ENCODE measurements around the gene TMEM175.

TMEM175 gene

DNA sequence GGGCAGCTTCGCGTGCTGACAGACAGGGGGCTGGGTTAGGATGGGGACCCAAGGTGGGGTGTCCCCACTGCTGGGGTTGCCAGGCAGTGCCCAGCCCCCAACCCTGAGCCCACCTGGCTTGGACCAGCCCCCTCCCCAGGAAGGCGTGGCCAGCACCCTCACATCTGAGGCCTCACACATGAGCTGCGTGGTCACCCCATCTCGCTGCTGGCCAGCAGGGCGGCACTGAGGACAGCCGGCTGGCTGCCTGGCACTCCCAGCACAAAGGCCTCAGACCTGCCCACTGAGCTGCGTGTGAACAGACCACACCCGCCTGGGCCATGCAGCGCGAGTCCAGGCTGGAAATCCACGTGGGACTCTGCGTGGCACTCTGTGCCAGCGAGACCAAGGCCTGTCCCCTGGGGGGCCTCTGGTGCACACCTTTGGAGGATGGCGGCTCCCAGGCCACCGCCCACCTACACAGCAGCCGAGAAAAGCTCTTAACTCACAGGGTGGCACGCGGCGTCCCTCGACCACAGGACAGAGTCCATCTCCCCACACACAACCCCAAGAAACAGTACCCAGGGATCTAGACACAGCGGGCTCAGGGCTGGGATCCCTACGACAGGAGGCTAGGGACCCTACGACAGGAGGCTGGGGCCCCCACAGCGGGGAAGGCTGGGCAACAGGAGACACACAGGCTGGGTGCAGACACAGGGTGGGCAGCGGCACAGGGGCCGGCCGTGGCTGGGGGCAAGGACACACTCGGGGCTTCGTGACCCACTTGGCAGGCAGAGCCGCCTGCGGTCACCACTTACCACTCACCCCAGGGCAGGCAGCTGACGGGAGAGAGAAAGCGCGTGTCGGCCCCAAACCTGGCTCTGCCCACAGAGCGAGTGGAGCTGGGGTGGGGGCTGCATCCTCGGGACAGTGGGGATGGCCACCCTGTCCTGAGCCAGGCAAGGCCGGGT, 31.3 kb downstream of the TMEM175 start:
- no peak overlapping the region for H3K4me3 ChIP-seq (ENCODE audit: low read depth, low read length)
- DNase-seq (ENCODE audit: low read depth, low spot score), result no peak
- TF ChIP-seq, protein P1, sequence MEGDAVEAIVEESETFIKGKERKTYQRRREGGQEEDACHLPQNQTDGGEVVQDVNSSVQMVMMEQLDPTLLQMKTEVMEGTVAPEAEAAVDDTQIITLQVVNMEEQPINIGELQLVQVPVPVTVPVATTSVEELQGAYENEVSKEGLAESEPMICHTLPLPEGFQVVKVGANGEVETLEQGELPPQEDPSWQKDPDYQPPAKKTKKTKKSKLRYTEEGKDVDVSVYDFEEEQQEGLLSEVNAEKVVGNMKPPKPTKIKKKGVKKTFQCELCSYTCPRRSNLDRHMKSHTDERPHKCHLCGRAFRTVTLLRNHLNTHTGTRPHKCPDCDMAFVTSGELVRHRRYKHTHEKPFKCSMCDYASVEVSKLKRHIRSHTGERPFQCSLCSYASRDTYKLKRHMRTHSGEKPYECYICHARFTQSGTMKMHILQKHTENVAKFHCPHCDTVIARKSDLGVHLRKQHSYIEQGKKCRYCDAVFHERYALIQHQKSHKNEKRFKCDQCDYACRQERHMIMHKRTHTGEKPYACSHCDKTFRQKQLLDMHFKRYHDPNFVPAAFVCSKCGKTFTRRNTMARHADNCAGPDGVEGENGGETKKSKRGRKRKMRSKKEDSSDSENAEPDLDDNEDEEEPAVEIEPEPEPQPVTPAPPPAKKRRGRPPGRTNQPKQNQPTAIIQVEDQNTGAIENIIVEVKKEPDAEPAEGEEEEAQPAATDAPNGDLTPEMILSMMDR (IDR thresholded peaks at IDR 0.05; ENCODE audit: insufficient read depth, low read length, missing control alignments), result no peak
- ChIA-PET POLR2A (no interaction called here), CTCF (interaction anchor here (1.0 kb wide), 1 partner anchor 23 kb away, joined by 3 read pairs; no protein-coding TSS in a partner anchor)

DNA sequence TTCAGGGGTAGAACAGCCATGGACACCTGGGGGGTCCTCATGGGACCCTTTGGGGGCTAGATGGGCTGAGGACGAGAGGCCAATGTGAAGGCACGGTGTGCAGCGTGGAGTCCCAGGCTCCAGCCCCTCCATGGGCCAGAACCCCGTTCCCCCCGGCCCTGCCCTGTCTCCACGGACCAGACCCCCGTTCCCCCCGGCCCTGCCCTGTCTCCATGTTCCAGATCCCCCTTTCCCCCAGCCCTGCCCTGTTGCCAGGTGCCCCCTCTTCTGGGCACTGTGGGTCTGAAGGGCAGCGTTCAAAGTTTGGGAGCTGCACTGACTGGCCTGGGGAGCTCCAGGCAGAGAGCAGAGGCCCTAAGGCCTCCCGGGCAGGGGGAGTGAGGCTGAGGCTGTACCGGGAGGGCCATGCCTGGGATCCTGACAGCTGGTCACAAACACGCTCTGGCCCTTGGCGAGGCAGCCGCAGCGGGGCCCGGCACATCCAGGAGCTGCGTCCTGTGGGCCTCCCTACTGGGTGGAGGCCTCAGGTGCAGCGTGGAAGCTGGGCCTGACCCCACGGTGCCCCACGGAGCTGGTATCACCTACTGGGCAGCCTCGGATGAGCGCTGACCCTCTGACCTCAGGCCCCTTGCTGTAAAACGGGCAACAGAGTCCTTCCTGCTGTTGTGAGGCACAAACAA, 32.2 kb downstream of the TMEM175 start:
- no peak overlapping the region for H3K4me3 ChIP-seq (ENCODE audit: low read depth, low read length)
- POLR2A ChIA-PET, result no interaction called here

DNA sequence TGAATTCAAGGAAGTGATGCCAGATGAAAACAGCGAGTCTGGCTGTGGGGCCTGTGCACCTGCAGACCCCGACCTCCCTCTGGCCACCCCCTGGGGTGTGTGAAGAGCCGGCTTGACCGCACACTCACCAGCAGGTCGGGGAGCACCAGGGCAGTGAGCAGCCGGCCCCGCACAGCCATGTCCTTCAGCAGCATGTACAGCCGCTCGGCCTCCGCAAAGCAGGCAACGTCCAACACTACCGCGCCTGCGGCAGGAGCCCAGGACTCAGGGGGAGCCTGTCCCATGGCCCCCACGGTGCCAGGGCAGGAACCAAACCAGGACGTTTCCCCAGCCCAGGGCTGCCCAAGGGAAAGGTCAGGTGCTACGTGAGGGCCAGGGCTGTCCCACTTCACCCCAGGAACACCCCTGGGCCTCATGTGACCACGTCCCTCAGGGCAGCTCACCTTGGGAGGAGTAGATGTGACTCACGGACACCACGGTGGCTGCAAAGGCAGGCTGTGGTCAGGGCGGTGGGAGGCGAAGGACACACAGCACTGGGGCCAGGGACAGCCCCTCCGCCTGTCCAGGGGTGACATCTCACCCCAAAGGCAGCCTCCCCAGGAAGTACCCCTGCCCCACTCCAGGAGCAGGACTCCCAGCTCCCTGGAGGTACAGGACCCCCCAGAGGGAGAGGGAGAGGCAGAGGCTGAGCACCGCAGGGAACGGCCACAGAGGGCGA, 32.9 kb downstream of the TMEM175 start:
- DNase-seq (ENCODE audit: low read depth, low spot score), result no peak
- H3K4me3 ChIP-seq (ENCODE audit: low read depth, low read length), result no peak overlapping the region
- TF ChIP-seq, protein P1 (IDR thresholded peaks at IDR 0.05; ENCODE audit: insufficient read depth, low read length, missing control alignments), result no peak
- ChIA-PET CTCF (no interaction called here), POLR2A (no interaction called here)

More for the DNA sequence above, 32.2 kb downstream of the TMEM175 start:
- no peak for DNase-seq (ENCODE audit: low read depth, low spot score)
- TF ChIP-seq, protein P1 (IDR thresholded peaks at IDR 0.05; ENCODE audit: insufficient read depth, low read length, missing control alignments), result no peak
- CTCF ChIA-PET, result no interaction called here

DNA sequence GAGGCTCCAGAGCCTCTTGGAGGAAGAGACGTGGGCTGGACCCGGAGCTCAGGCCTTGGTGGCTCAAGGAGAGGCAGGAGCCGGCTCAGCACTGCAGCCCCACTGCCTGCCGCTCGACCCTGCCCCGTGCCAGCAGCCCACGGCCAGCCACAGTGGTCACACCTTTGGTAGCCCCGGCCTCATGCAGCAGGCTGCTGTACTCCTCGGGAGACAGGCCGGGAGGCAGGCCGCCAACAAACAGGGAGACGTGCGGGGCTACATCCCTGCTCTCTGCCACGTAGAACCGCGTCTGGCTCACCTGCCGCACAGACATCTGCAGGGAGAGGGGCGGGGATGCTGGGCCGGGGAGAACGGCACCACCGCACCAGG, 33.5 kb downstream of the TMEM175 start:
- H3K4me3 ChIP-seq (ENCODE audit: low read depth, low read length), result no peak overlapping the region
- ChIA-PET POLR2A (no interaction called here), CTCF (no interaction called here)
- no peak for DNase-seq (ENCODE audit: low read depth, low spot score)
- TF ChIP-seq, protein P1 (IDR thresholded peaks at IDR 0.05; ENCODE audit: insufficient read depth, low read length, missing control alignments), result no peak

DNA sequence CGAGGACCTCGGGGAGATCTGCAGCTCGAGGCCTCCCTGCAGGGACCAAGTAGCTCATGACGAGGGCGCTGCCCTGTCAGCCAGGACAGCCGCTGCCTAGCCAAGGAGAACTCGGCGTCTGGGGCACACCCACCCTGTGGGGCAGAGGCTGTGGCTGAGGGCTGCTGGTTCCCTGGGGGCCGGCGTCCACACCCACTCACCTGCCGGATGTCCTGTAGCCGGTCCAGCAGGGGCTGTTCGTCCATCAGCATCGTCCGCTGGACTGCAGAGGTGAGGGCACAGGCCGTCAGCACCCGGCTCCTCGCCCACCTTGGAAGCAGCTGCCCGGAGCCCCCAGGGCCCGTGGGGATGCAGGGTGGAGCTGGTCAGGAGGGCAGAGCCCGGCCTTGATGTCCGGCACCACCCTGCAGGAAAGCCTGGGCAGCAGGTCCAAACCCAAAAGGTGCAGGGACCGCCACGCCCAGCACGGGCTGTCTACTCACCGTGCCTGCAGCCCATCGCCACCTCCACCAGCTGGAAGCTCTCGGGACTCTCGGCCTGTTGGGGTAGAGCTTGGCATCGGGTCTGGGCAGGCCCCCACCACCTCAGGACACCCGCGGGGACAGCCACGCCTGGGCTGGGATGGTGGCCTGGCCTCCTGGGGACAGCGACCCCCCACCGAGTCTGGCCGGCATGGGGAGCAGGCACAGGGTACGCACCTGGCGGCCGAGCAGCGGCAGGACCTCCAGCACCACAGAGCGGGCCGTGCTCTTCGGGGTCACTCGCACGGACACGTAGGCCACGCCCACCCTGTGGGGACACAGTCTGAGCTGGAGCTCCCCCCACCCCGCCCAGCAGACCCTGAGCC, 34.2 kb downstream of the TMEM175 start:
- DNase-seq (ENCODE audit: low read depth, low spot score), result no peak
- TF ChIP-seq, protein P1 (IDR thresholded peaks at IDR 0.05; ENCODE audit: insufficient read depth, low read length, missing control alignments), result no peak
- H3K4me3 ChIP-seq (ENCODE audit: low read depth, low read length), result no peak overlapping the region
- POLR2A ChIA-PET, result no interaction called here
- CTCF ChIA-PET, result interaction anchor here (0.6 kb wide), 1 partner anchor 28 kb away, joined by 3 read pairs; no protein-coding TSS in a partner anchor
